ENCODE measurements around the gene PITPNC1. TPM values are rescaled to one million over a fixed set of nuclear protein-coding genes. Genes with fewer than 3 reads are reported as not detected.

PITPNC1 gene
- total and polyA plus RNA-seq, 2 donors (not counting 3 experiments of a cell fraction or from before 2014, with no cell fraction given): 2.4 to 9.6 TPM

GRCh38 chr17:67676305-67676704 lies 299.2 kb downstream of the PITPNC1 start:
- Histone ChIP-seq H3K4me1 (ENCODE audit: control insufficient read depth, extremely low read depth, insufficient read depth, low read length) (no peaks in the 10 kb centered on the region), H3K36me3 (ENCODE audit: control insufficient read depth in 2 of 2, extremely low read depth in 1 of 2, insufficient read depth in 2 of 2, low read length in 2 of 2) (no peaks in the 10 kb centered on the region), H3K9me3 (replicated peaks; ENCODE audit: control insufficient read depth, insufficient read depth, low read length) (no peaks in the 10 kb centered on the region), H3K27me3 (ENCODE audit: control insufficient read depth in 2 of 2, insufficient read depth in 2 of 2, low read length in 2 of 2) (no peaks in the 10 kb centered on the region), H3K4me3 (replicated peaks in 1 of 3; ENCODE audit: insufficient read depth in 1 of 3, low read depth in 1 of 3, low read length in 3 of 3) (no peak overlapping the region), H3K27ac (ENCODE audit: insufficient read depth, low read depth, low read length) (no peak overlapping the region), H2AFZ (ENCODE audit: low read depth, low read length) (no peak overlapping the region), H4K20me1 (replicated peaks; ENCODE audit: control insufficient read depth, extremely low read depth, insufficient read depth, low read length) (no peaks in the 10 kb centered on the region), H3K9ac (replicated peaks; ENCODE audit: extremely low read depth, insufficient read depth, low read length) (no peak overlapping the region), H3K4me2 (ENCODE audit: insufficient read depth, low read length) (no peak overlapping the region), H3K9me1 (replicated peaks; ENCODE audit: control insufficient read depth, extremely low read depth, insufficient read depth, low read length) (no peaks in the 10 kb centered on the region), H3K79me2 (ENCODE audit: control insufficient read depth, insufficient read depth, low read length) (no peaks in the 10 kb centered on the region)
- dilution Hi-C loops (cut with MboI; ENCODE audit: extremely low pct_ligation_motif_present, low sequenced_read_pairs): no loop called here
- POLR2A ChIA-PET: no interaction called here
- FAIRE-seq (no peak), DNase-seq (ENCODE audit: low read depth, low spot score) (no peak)
- BruUV-seq (replicated peaks): no TSS peak
- TF ChIP-seq MYC (IDR thresholded peaks at IDR 0.05; ENCODE audit: low read depth, low read length): no peak
- intact Hi-C loops (cut with micrococcal nuclease): no loop called here
- CTCF ChIA-PET: no interaction called here

GRCh38 chr17:67678414-67678813 lies 301.3 kb downstream of the PITPNC1 start:
- dilution Hi-C loops (cut with MboI; ENCODE audit: extremely low pct_ligation_motif_present, low sequenced_read_pairs): no loop called here
- no TSS peak for BruUV-seq (replicated peaks)
- intact Hi-C loops (cut with micrococcal nuclease): no loop called here
- CTCF ChIA-PET: interaction anchor here (1.0 kb wide), 1 partner anchor 303 kb away, joined by 3 read pairs; no protein-coding TSS in a partner anchor
- Histone ChIP-seq H2AFZ (ENCODE audit: low read depth, low read length) (no peak overlapping the region), H3K36me3 (ENCODE audit: control insufficient read depth in 2 of 2, extremely low read depth in 1 of 2, insufficient read depth in 2 of 2, low read length in 2 of 2) (no peaks in the 10 kb centered on the region), H3K4me3 (replicated peaks in 1 of 3; ENCODE audit: insufficient read depth in 1 of 3, low read depth in 1 of 3, low read length in 3 of 3) (no peak overlapping the region), H3K27ac (ENCODE audit: insufficient read depth, low read depth, low read length) (no peak overlapping the region), H4K20me1 (replicated peaks; ENCODE audit: control insufficient read depth, extremely low read depth, insufficient read depth, low read length) (no peaks in the 10 kb centered on the region), H3K79me2 (ENCODE audit: control insufficient read depth, insufficient read depth, low read length) (no peaks in the 10 kb centered on the region), H3K27me3 (ENCODE audit: control insufficient read depth in 2 of 2, insufficient read depth in 2 of 2, low read length in 2 of 2) (no peaks in the 10 kb centered on the region), H3K4me2 (ENCODE audit: insufficient read depth, low read length) (no peak overlapping the region), H3K9me1 (replicated peaks; ENCODE audit: control insufficient read depth, extremely low read depth, insufficient read depth, low read length) (no peaks in the 10 kb centered on the region), H3K4me1 (ENCODE audit: control insufficient read depth, extremely low read depth, insufficient read depth, low read length) (no peaks in the 10 kb centered on the region), H3K9me3 (replicated peaks; ENCODE audit: control insufficient read depth, insufficient read depth, low read length) (no peaks in the 10 kb centered on the region), H3K9ac (replicated peaks; ENCODE audit: extremely low read depth, insufficient read depth, low read length) (no peak overlapping the region)
- no peak for FAIRE-seq
- no peak for DNase-seq (ENCODE audit: low read depth, low spot score)
- TF ChIP-seq FOS (IDR thresholded peaks at IDR 0.05; ENCODE audit: borderline replicate concordance, insufficient read depth, low read length) (no peak), EZH2 (IDR thresholded peaks at IDR 0.05; ENCODE audit: borderline replicate concordance, low read depth, low read length, severe bottlenecking) (no peak), POLR2A (IDR thresholded peaks at IDR 0.05; ENCODE audit: low read depth, low read length) (no peak), GATA2 (IDR thresholded peaks at IDR 0.05; ENCODE audit: insufficient read depth, insufficient read length, low read depth, low read length) (no peak), MAX (IDR thresholded peaks at IDR 0.05; ENCODE audit: insufficient read depth, insufficient read length) (no peak), POLR2AphosphoS5 (IDR thresholded peaks at IDR 0.05; ENCODE audit: insufficient read depth, low read depth, low read length) (no peak), JUN (IDR thresholded peaks at IDR 0.05; ENCODE audit: borderline replicate concordance, insufficient read depth, insufficient read length, low read depth) (no peak), CTCF (IDR thresholded peaks at IDR 0.05; ENCODE audit: extremely low read depth in 1 of 2, insufficient read depth in 1 of 2, low read depth in 1 of 2, low read length in 2 of 2) (no peak), MYC (IDR thresholded peaks at IDR 0.05; ENCODE audit: low read depth, low read length) (no peak)
- POLR2A ChIA-PET: no interaction called here

Measured in endothelial cell of umbilical vein (primary cell).